Prostate gland (tissue), 2 donors: Measurements from ENCODE around the gene ONECUT3.

ENCODE experiments used
- POLR2A ChIP-seq: fragments of 450-650 bp; IDR thresholded peaks from one replicate; pipeline ENCODE4 v1.6.1; 2016; ENCODE audit warnings: antibody characterized with exemption, mild to moderate bottlenecking
- POLR2AphosphoS5 ChIP-seq: sonication (generic); formaldehyde crosslinking; IDR thresholded peaks from one replicate; pipeline ENCODE4 v1.6.1; 2017; ENCODE audit warnings: antibody characterized with exemption
- TF ChIP-seq, protein P1 (sequence below), 4 experiments: fragments of 200-600 bp in 2 of 4; fragments of 450-650 bp in 2 of 4; sonication (generic) in 2 of 4; IDR thresholded peaks; 1 replicate in 3 of 4; 2 replicates in 1 of 4; pipeline ENCODE4 v1.5.1; 2016 to 2019; ENCODE audit warnings: antibody characterized with exemption in 4 of 4, mild to moderate bottlenecking in 2 of 4, moderate library complexity in 2 of 4

- TF ChIP-seq, protein P1, sequence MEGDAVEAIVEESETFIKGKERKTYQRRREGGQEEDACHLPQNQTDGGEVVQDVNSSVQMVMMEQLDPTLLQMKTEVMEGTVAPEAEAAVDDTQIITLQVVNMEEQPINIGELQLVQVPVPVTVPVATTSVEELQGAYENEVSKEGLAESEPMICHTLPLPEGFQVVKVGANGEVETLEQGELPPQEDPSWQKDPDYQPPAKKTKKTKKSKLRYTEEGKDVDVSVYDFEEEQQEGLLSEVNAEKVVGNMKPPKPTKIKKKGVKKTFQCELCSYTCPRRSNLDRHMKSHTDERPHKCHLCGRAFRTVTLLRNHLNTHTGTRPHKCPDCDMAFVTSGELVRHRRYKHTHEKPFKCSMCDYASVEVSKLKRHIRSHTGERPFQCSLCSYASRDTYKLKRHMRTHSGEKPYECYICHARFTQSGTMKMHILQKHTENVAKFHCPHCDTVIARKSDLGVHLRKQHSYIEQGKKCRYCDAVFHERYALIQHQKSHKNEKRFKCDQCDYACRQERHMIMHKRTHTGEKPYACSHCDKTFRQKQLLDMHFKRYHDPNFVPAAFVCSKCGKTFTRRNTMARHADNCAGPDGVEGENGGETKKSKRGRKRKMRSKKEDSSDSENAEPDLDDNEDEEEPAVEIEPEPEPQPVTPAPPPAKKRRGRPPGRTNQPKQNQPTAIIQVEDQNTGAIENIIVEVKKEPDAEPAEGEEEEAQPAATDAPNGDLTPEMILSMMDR (IDR thresholded peaks at IDR 0.05), result no peak
- TF ChIP-seq POLR2A, result no peak
- TF ChIP-seq POLR2AphosphoS5, result no peak
Measured at GRCh38 chr19:1816530-1817298, 63.4 kb downstream of the ONECUT3 start.
